Panc1 (cell line): ENCODE results near the gene NDP. TPM values are rescaled to one million over a fixed set of nuclear protein-coding genes. Genes with fewer than 3 reads are reported as not detected.

ENCODE experiments used
- ATAC-seq: fragments of 200-7000 bp; cut with Tn5 transposase; 2 replicates; pipeline ENCODE4 v1.9.1; 2020; ENCODE audit warnings: mild to moderate bottlenecking, moderate library complexity
- BruUV-seq: library from RNA; stranded (reverse); fragments of 400-500 nt; replicated peaks from 2 replicates; lab custom pipeline; 2021; lab: Mats Ljungman, UMichigan
- CTCF ChIA-PET: fragments of 300-600 bp; sonication (Branson Sonifier 250); formaldehyde crosslinking; loops from one replicate; lab custom pipeline; 2022; ENCODE audit warnings: antibody characterized with exemption; lab: Charles Lee
- POLR2A ChIA-PET: fragments of 300-600 bp; sonication (Branson Sonifier 250); formaldehyde crosslinking; loops from one replicate; lab custom pipeline; 2022; ENCODE audit warnings: antibody characterized with exemption; lab: Charles Lee
- DNase-seq: peaks from one replicate; pipeline ENCODE4 v3.0.0-alpha.2; 2010; ENCODE audit warnings: low read depth, low spot score
- H3K27ac ChIP-seq: 2 replicates; pipeline ENCODE4 v1.5.1; 2011; ENCODE audit warnings: mild to moderate bottlenecking, low read length, inconsistent platforms
- H3K27me3 ChIP-seq: fragments of 200-500 bp; sonication (Bioruptor generic); 2 replicates; pipeline ENCODE4 v1.6.0; 2014; ENCODE audit warnings: low read length, inconsistent platforms; ENCODE audit not compliant: control insufficient read depth, insufficient read depth
- H3K36me3 ChIP-seq: fragments of 200-500 bp; sonication (Bioruptor generic); 2 replicates; pipeline ENCODE4 v1.5.1; 2014; ENCODE audit warnings: inconsistent platforms, mild to moderate bottlenecking, low read length, moderate library complexity; ENCODE audit not compliant: control insufficient read depth, insufficient read depth
- H3K4me1 ChIP-seq: 2 replicates; pipeline ENCODE4 v1.5.1; 2011; ENCODE audit warnings: inconsistent platforms, mild to moderate bottlenecking, low read length, moderate library complexity; ENCODE audit not compliant: control insufficient read depth, insufficient read depth
- H3K4me3 ChIP-seq, 2 experiments: 2 replicates each; pipeline ENCODE4 v1.5.1; 2011 to 2012; ENCODE audit warnings: low read depth in 2 of 2, low read length in 2 of 2, mild to moderate bottlenecking in 2 of 2, inconsistent platforms in 1 of 2, moderate library complexity in 1 of 2
- H3K9me3 ChIP-seq: fragments of 200-500 bp; sonication (Bioruptor generic); 2 replicates; pipeline ENCODE4 v1.5.1; 2014; ENCODE audit warnings: low read depth, mild to moderate bottlenecking, inconsistent platforms, low read length, moderate library complexity; ENCODE audit not compliant: control insufficient read depth, insufficient read depth
- CTCF ChIP-seq: fragments of 450-650 bp; IDR thresholded peaks from 2 replicates; pipeline ENCODE4 v1.5.1; 2017; ENCODE audit warnings: mild to moderate bottlenecking
- POLR2AphosphoS5 ChIP-seq: IDR thresholded peaks from 2 replicates; pipeline ENCODE4 v1.6.1; 2012; ENCODE audit warnings: mild to moderate bottlenecking, low read depth, low read length, moderate library complexity
- REST ChIP-seq, 2 experiments: IDR thresholded peaks; 2 replicates each; pipeline ENCODE4 v1.6.1; 2011 to 2012; ENCODE audit warnings: low read depth in 2 of 2, control low read depth in 1 of 2, low read length in 1 of 2, mild to moderate bottlenecking in 1 of 2, moderate library complexity in 1 of 2; ENCODE audit not compliant: insufficient read depth in 1 of 2
- SIN3A ChIP-seq: IDR thresholded peaks from 2 replicates; pipeline ENCODE4 v1.6.1; 2012; ENCODE audit warnings: low read depth, mild to moderate bottlenecking, low read length, moderate library complexity, borderline replicate concordance; ENCODE audit not compliant: insufficient read depth
- TCF7L2 ChIP-seq: IDR thresholded peaks from 2 replicates; pipeline ENCODE4 v1.6.1; 2011; ENCODE audit warnings: mild to moderate bottlenecking, low read depth, low read length, inconsistent platforms
- in situ Hi-C: cut with HindIII; loops from 2 replicates; pipeline ENCODE4 v1.10.0; 2016; ENCODE audit warnings: low sequenced_read_pairs, low pct_unique_long_range_greater_than_20kb
- intact Hi-C: fragments of 100-400 bp; cut with micrococcal nuclease; formaldehyde crosslinking; loops from one replicate; pipeline ENCODE4 v1.10.0; 2022; ENCODE audit not compliant: unreplicated experiment
- total RNA-seq: library from RNA; stranded (reverse); gene quantifications from one replicate; pipeline ENCODE4 v1.2.1, GENCODE V29; 2021; ENCODE audit not compliant: unreplicated experiment

Gene NDP
- total RNA-seq, 1 experiment from 2014 or later = not detected

GRCh38 chrX:43910012-43910411 is 63.2 kb downstream of the NDP start:
- no peaks in the 10 kb centered on the region for H3K36me3 ChIP-seq
- no TSS peak for BruUV-seq
- H3K27me3 ChIP-seq = no peaks in the 10 kb centered on the region
- TF ChIP-seq CTCF (no peak), REST (IDR thresholded peaks at IDR 0.05; ENCODE audit: insufficient read depth in 1 of 2, low read depth in 2 of 2, low read length in 1 of 2) (no peak), POLR2AphosphoS5 (no peak), SIN3A (no peak), TCF7L2 (no peak)
- DNase-seq = no peak
- H3K9me3 ChIP-seq = no peaks in the 10 kb centered on the region
- H3K27ac ChIP-seq = no peak overlapping the region
- H3K4me1 ChIP-seq = no peaks in the 10 kb centered on the region
- intact Hi-C loops = no loop called here
- CTCF ChIA-PET = no interaction called here
- ATAC-seq = no peak
- POLR2A ChIA-PET = no interaction called here
- in situ Hi-C loops = no loop called here
- no peak overlapping the region for H3K4me3 ChIP-seq

GRCh38 chrX:43909141-43909540 is 64.0 kb downstream of the NDP start:
- Histone ChIP-seq H3K36me3 (no peaks in the 10 kb centered on the region), H3K27me3 (no peaks in the 10 kb centered on the region), H3K9me3 (no peaks in the 10 kb centered on the region), H3K4me1 (no peaks in the 10 kb centered on the region), H3K4me3 (no peak overlapping the region), H3K27ac (no peak overlapping the region)
- no TSS peak for BruUV-seq
- CTCF ChIA-PET = no interaction called here
- intact Hi-C loops = no loop called here
- TF ChIP-seq TCF7L2 (no peak), REST (IDR thresholded peaks at IDR 0.05; ENCODE audit: insufficient read depth in 1 of 2, low read depth in 2 of 2, low read length in 1 of 2) (no peak)
- no peak for DNase-seq
- in situ Hi-C loops = no loop called here
- no peak for ATAC-seq
- POLR2A ChIA-PET = no interaction called here
